Heart left ventricle (tissue), 13 donors: ENCODE data around the gene KCND3.

ENCODE experiments used
- POLR2A ChIP-seq, 2 donors: fragments of 450-650 bp; IDR thresholded peaks; one replicate each; pipeline ENCODE4 v1.6.1; 2017; ENCODE audit warnings: antibody characterized with exemption in 2 of 2, mild to moderate bottlenecking in 2 of 2, moderate library complexity in 2 of 2
- TF ChIP-seq, protein P1 (sequence below), 12 donors: fragments of 200-600 bp; sonication (generic) in 4 of 12; IDR thresholded peaks; one replicate each; pipeline versions ENCODE4 v1.5.0 to v1.8.0; 2018 to 2022; ENCODE audit warnings: antibody characterized with exemption in 12 of 12, mild to moderate bottlenecking in 5 of 12
- donor health status: ischemic (EF 13 %, LVEDD 7.1; RV severe dilation, severe dysfunction).
- donor health status: DM: no; HTN: yes; CAD: no.
- donor health status: DM: no; HTN: no; CAD: no.
- donor health status: ischemic (EF 25% LVEDD 6.9; RV normal size, moderate dysfunction).
- donor health status: ischemic (EF 25% LVEDD 5.7; RV mildly dilated, moderate dysfunction).
- donor health status: ischemic (EF 35%, LVEDD 5.7; RV mildly dilated, moderate dysfunction).
- donor health status: nonischemic (EF 11% LVEDD 7.7; RV severe dilation, severe dysfunction).
- donor health status: DM: yes; HTN: yes; CAD: no.
- donor health status: PGD.
- donor health status: ischemic (EF 29% LVEDD 5.4; RV normal size, mild dysfunction).
- donor health status: nonischemic (EF 23%, LVEDD 6.1; RV moderate dilation, normal function).

DNA sequence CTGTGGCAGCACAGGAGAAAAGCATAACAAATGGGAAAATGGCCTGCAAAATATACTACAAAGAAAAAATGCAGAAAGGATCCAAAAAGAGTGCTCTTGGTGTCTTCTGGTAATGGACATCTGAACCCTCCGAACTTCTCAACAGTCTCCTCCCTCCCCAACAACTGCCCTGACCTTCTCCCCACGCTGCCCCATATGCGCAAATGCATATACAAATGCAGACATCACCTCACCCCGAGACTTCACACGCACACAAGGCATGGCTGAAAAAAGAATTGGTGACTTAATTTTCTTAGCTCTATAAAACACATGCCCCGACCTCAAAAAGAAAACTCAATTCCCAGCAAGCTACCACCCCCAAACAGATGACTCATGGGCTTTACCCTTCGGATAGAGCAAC is 8.4 kb downstream of the KCND3 start:
- TF ChIP-seq, protein P1, sequence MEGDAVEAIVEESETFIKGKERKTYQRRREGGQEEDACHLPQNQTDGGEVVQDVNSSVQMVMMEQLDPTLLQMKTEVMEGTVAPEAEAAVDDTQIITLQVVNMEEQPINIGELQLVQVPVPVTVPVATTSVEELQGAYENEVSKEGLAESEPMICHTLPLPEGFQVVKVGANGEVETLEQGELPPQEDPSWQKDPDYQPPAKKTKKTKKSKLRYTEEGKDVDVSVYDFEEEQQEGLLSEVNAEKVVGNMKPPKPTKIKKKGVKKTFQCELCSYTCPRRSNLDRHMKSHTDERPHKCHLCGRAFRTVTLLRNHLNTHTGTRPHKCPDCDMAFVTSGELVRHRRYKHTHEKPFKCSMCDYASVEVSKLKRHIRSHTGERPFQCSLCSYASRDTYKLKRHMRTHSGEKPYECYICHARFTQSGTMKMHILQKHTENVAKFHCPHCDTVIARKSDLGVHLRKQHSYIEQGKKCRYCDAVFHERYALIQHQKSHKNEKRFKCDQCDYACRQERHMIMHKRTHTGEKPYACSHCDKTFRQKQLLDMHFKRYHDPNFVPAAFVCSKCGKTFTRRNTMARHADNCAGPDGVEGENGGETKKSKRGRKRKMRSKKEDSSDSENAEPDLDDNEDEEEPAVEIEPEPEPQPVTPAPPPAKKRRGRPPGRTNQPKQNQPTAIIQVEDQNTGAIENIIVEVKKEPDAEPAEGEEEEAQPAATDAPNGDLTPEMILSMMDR (IDR thresholded peaks at IDR 0.05) = no peak
- TF ChIP-seq POLR2A (IDR thresholded peaks at IDR 0.05) = no peak
